ENCODE measurements around the gene C8A.

C8A gene

GRCh38 chr1:56922070-56922469, 67.5 kb downstream of the C8A start:
- no peak for FAIRE-seq
- no peak for DNase-seq (ENCODE audit: insufficient read length, low spot score)

- FAIRE-seq (no peak), DNase-seq (ENCODE audit: insufficient read length, low spot score) (no peak)
These were observed 67.9 kb downstream of the C8A start for GRCh38 chr1:56922507-56922906.

GRCh38 chr1:56923201-56923600, 68.6 kb downstream of the C8A start:
- FAIRE-seq (no peak), DNase-seq (ENCODE audit: insufficient read length, low spot score) (no peak)

GRCh38 chr1:56924116-56924515, 69.5 kb downstream of the C8A start:
- FAIRE-seq (no peak), DNase-seq (ENCODE audit: insufficient read length, low spot score) (no peak)

GRCh38 chr1:56925193-56925592, 70.6 kb downstream of the C8A start:
- DNase-seq (ENCODE audit: insufficient read length, low spot score) (no peak), FAIRE-seq (no peak)

GRCh38 chr1:56927171-56927570, 72.6 kb downstream of the C8A start:
- DNase-seq (ENCODE audit: insufficient read length, low spot score) (no peak), FAIRE-seq (no peak)

- FAIRE-seq, result no peak
These were observed 73.4 kb downstream of the C8A start for GRCh38 chr1:56927986-56928385.

GRCh38 chr1:56929492-56929891, 74.9 kb downstream of the C8A start:
- no peak for DNase-seq (ENCODE audit: insufficient read length, low spot score)
- FAIRE-seq, result no peak

More at GRCh38 chr1:56927986-56928385, 73.4 kb downstream of the C8A start:
- no peak for DNase-seq (ENCODE audit: insufficient read length, low spot score)

GRCh38 chr1:56931211-56931610, 76.6 kb downstream of the C8A start:
- FAIRE-seq (no peak), DNase-seq (ENCODE audit: insufficient read length, low spot score) (no peak)

GRCh38 chr1:56931686-56932085, 77.1 kb downstream of the C8A start:
- DNase-seq (ENCODE audit: insufficient read length, low spot score) (no peak), FAIRE-seq (no peak)

- FAIRE-seq (no peak), DNase-seq (ENCODE audit: insufficient read length, low spot score) (no peak)
These were observed 78.6 kb downstream of the C8A start for GRCh38 chr1:56933161-56933560.

GRCh38 chr1:56933606-56934005, 79.0 kb downstream of the C8A start:
- no peak for DNase-seq (ENCODE audit: insufficient read length, low spot score)
- no peak for FAIRE-seq

GRCh38 chr1:56934430-56935060, 79.9 kb downstream of the C8A start:
- DNase-seq (ENCODE audit: insufficient read length, low spot score), result no peak
- FAIRE-seq, result no peak

- FAIRE-seq, result no peak
- DNase-seq (ENCODE audit: insufficient read length, low spot score), result no peak
These were observed 84.0 kb downstream of the C8A start for GRCh38 chr1:56938646-56939045.

GRCh38 chr1:56939209-56939608, 84.6 kb downstream of the C8A start:
- no peak for DNase-seq (ENCODE audit: insufficient read length, low spot score)
- FAIRE-seq, result no peak

- FAIRE-seq (no peak), DNase-seq (ENCODE audit: insufficient read length, low spot score) (no peak)
These were observed 85.4 kb downstream of the C8A start for GRCh38 chr1:56940039-56940438.

- FAIRE-seq (no peak), DNase-seq (ENCODE audit: insufficient read length, low spot score) (no peak)
These were observed 93.9 kb downstream of the C8A start for GRCh38 chr1:56948403-56949023.

- no peak for FAIRE-seq
These were observed 97.9 kb downstream of the C8A start for GRCh38 chr1:56952501-56952900.

GRCh38 chr1:56953386-56953785, 98.8 kb downstream of the C8A start:
- FAIRE-seq (no peak), DNase-seq (ENCODE audit: insufficient read length, low spot score) (no peak)

More at GRCh38 chr1:56952501-56952900, 97.9 kb downstream of the C8A start:
- no peak for DNase-seq (ENCODE audit: insufficient read length, low spot score)

GRCh38 chr1:56954664-56955063, 100.1 kb downstream of the C8A start:
- no peak for FAIRE-seq

GRCh38 chr1:56957931-56958330, 103.3 kb downstream of the C8A start:
- no peak for FAIRE-seq
- DNase-seq (ENCODE audit: insufficient read length, low spot score), result no peak

More at GRCh38 chr1:56954664-56955063, 100.1 kb downstream of the C8A start:
- no peak for DNase-seq (ENCODE audit: insufficient read length, low spot score)

GRCh38 chr1:56958526-56958925, 103.9 kb downstream of the C8A start:
- FAIRE-seq (no peak), DNase-seq (ENCODE audit: insufficient read length, low spot score) (no peak)

- no peak for FAIRE-seq
- DNase-seq (ENCODE audit: insufficient read length, low spot score), result no peak
These were observed 106.8 kb downstream of the C8A start for GRCh38 chr1:56961426-56961825.
